Karpas-422 (cell line): ENCODE results near the gene TARDBP. TPM values are rescaled to one million over a fixed set of nuclear protein-coding genes. Genes with fewer than 3 reads are reported as not detected.
"Not testable (repeated sequence)": the region's sequence is repeated elsewhere in the genome, so short reads cannot be mapped to it uniquely, and the experiment has no call there.

Experiments used
- DNase-seq: peaks from one replicate; pipeline ENCODE4 v3.0.0-alpha.2; 2015
- H2AFZ ChIP-seq: fragments of 200-600 bp; sonication (generic); 2 replicates; pipeline ENCODE4 v1.6.1; 2014; ENCODE audit warnings: antibody characterized with exemption, low read length, mixed read lengths
- H3K27ac ChIP-seq: fragments of 200-600 bp; sonication (generic); 2 replicates; pipeline ENCODE4 v1.5.1; 2014; ENCODE audit warnings: mild to moderate bottlenecking, low read length, moderate library complexity
- H3K27me3 ChIP-seq: fragments of 200-600 bp; sonication (generic); 2 replicates; pipeline ENCODE4 v1.6.1; 2014; ENCODE audit warnings: low read length, mixed read lengths
- H3K36me3 ChIP-seq: fragments of 200-600 bp; sonication (generic); 2 replicates; pipeline ENCODE4 v1.6.1; 2014; ENCODE audit warnings: low read length, mixed read lengths; ENCODE audit not compliant: insufficient read depth
- H3K4me1 ChIP-seq: fragments of 200-600 bp; sonication (generic); 2 replicates; pipeline ENCODE4 v1.6.1; 2014; ENCODE audit warnings: mild to moderate bottlenecking, low read length, mixed read lengths
- H3K4me2 ChIP-seq: fragments of 200-600 bp; sonication (generic); 2 replicates; pipeline ENCODE4 v1.6.1; 2014; ENCODE audit warnings: low read length, low read depth, mild to moderate bottlenecking; ENCODE audit not compliant: poor library complexity, severe bottlenecking
- H3K4me3 ChIP-seq: fragments of 200-600 bp; sonication (generic); 2 replicates; pipeline ENCODE4 v1.5.1; 2014; ENCODE audit warnings: mild to moderate bottlenecking, antibody characterized with exemption, low read length, mixed read lengths
- H3K79me2 ChIP-seq: fragments of 200-600 bp; sonication (generic); 2 replicates; pipeline ENCODE4 v1.6.1; 2014; ENCODE audit warnings: mild to moderate bottlenecking, low read length, mixed read lengths
- H3K9ac ChIP-seq: fragments of 200-600 bp; sonication (generic); 2 replicates; pipeline ENCODE4 v1.6.0; 2014; ENCODE audit warnings: low read length
- H3K9me2 ChIP-seq: fragments of 200-600 bp; sonication (generic), shearing (Covaris generic); replicated peaks from 2 replicates; pipeline ENCODE4 v1.6.0; 2014; ENCODE audit warnings: mild to moderate bottlenecking, low read length, moderate library complexity; ENCODE audit not compliant: insufficient read depth
- H3K9me3 ChIP-seq: fragments of 300-700, 200-600 bp; sonication (generic); 2 replicates; pipeline ENCODE4 v1.6.1; 2014; ENCODE audit warnings: low read length, mixed read lengths
- H4K20me1 ChIP-seq: fragments of 200-600 bp; sonication (generic); 2 replicates; pipeline ENCODE4 v1.6.1; 2014; ENCODE audit warnings: mild to moderate bottlenecking, antibody characterized with exemption, low read length, low read depth; ENCODE audit not compliant: insufficient read depth
- total RNA-seq: library from RNA; depleted of rRNA; stranded (reverse); fragments of >200 nt; shearing (Covaris generic); gene quantifications from 2 replicates; pipeline ENCODE4 v1.2.3, GENCODE V29; 2014; ENCODE audit warnings: low replicate concordance

The TARDBP gene
- total RNA-seq, 1 experiment from 2014 or later = 63.8 TPM

GRCh38 chr1:10987840-10988417, 24.5 kb upstream of the TARDBP start:
- Histone ChIP-seq H3K36me3 (no peaks in the 10 kb centered on the region), H3K4me1 (no peaks in the 10 kb centered on the region), H3K4me2 (no peak overlapping the region), H3K27ac (no peak overlapping the region), H3K9me3 (no peaks in the 10 kb centered on the region), H3K27me3 (no peaks in the 10 kb centered on the region), H2AFZ (no peak overlapping the region), H3K9ac (no peak overlapping the region), H4K20me1 (no peaks in the 10 kb centered on the region), H3K9me2 (no peaks in the 10 kb centered on the region), H3K79me2 (no peaks in the 10 kb centered on the region), H3K4me3 (no peak overlapping the region)
- no peak for DNase-seq

GRCh38 chr1:10989095-10989494, 23.4 kb upstream of the TARDBP start:
- no peaks in the 10 kb centered on the region for H3K27me3 ChIP-seq
- no peak for DNase-seq
- H3K36me3 ChIP-seq = no peaks in the 10 kb centered on the region
- H3K9me2 ChIP-seq = no peaks in the 10 kb centered on the region
- H3K79me2 ChIP-seq = no peaks in the 10 kb centered on the region
- no peak overlapping the region for H3K4me2 ChIP-seq
- H4K20me1 ChIP-seq = no peaks in the 10 kb centered on the region
- no peak overlapping the region for H3K4me3 ChIP-seq
- H3K9me3 ChIP-seq = no peaks in the 10 kb centered on the region
- H3K4me1 ChIP-seq = no peaks in the 10 kb centered on the region
- H2AFZ ChIP-seq = no peak overlapping the region
- no peak overlapping the region for H3K27ac ChIP-seq
- no peak overlapping the region for H3K9ac ChIP-seq

GRCh38 chr1:10989920-10990516, 22.4 kb upstream of the TARDBP start:
- H3K9me2 ChIP-seq, H2AFZ ChIP-seq, H3K9ac ChIP-seq, H3K79me2 ChIP-seq, H3K9me3 ChIP-seq, H3K27me3 ChIP-seq, H3K4me1 ChIP-seq, DNase-seq, H3K36me3 ChIP-seq, H3K4me3 ChIP-seq, H3K4me2 ChIP-seq, H3K27ac ChIP-seq, H4K20me1 ChIP-seq: not testable (repeated sequence)

- H2AFZ ChIP-seq = no peak overlapping the region
These were observed 21.6 kb upstream of the TARDBP start for GRCh38 chr1:10990828-10991227.

GRCh38 chr1:10992004-10992403, 20.4 kb upstream of the TARDBP start:
- H3K4me3 ChIP-seq, H4K20me1 ChIP-seq, H3K79me2 ChIP-seq, H3K9me2 ChIP-seq, H3K4me1 ChIP-seq, H3K9me3 ChIP-seq, H3K27ac ChIP-seq, H2AFZ ChIP-seq, DNase-seq, H3K4me2 ChIP-seq, H3K27me3 ChIP-seq, H3K9ac ChIP-seq, H3K36me3 ChIP-seq: not testable (repeated sequence)

More at GRCh38 chr1:10990828-10991227, 21.6 kb upstream of the TARDBP start:
- Histone ChIP-seq H3K4me1 (no peaks in the 10 kb centered on the region), H4K20me1 (no peaks in the 10 kb centered on the region), H3K9me2 (no peaks in the 10 kb centered on the region), H3K27ac (no peak overlapping the region), H3K9me3 (no peaks in the 10 kb centered on the region), H3K36me3 (no peaks in the 10 kb centered on the region), H3K27me3 (no peaks in the 10 kb centered on the region), H3K4me3 (no peak overlapping the region), H3K4me2 (no peak overlapping the region), H3K9ac (no peak overlapping the region), H3K79me2 (no peaks in the 10 kb centered on the region)
- no peak for DNase-seq

GRCh38 chr1:10992864-10993263, 19.6 kb upstream of the TARDBP start:
- no peak overlapping the region for H2AFZ ChIP-seq
- no peaks in the 10 kb centered on the region for H3K79me2 ChIP-seq
- no peak overlapping the region for H3K9ac ChIP-seq
- H3K4me3 ChIP-seq = no peak overlapping the region
- no peaks in the 10 kb centered on the region for H3K9me3 ChIP-seq
- no peaks in the 10 kb centered on the region for H3K27me3 ChIP-seq
- no peak overlapping the region for H3K4me2 ChIP-seq
- no peaks in the 10 kb centered on the region for H3K4me1 ChIP-seq
- no peaks in the 10 kb centered on the region for H3K36me3 ChIP-seq
- no peak overlapping the region for H3K27ac ChIP-seq
- no peaks in the 10 kb centered on the region for H4K20me1 ChIP-seq
- DNase-seq = no peak
- no peaks in the 10 kb centered on the region for H3K9me2 ChIP-seq

GRCh38 chr1:10996100-10996499, 16.4 kb upstream of the TARDBP start:
- H3K4me3 ChIP-seq = no peak overlapping the region
- H3K27ac ChIP-seq = no peak overlapping the region
- no peak overlapping the region for H3K9ac ChIP-seq
- no peaks in the 10 kb centered on the region for H3K36me3 ChIP-seq
- no peak overlapping the region for H2AFZ ChIP-seq
- no peak for DNase-seq
- no peaks in the 10 kb centered on the region for H3K27me3 ChIP-seq
- no peaks in the 10 kb centered on the region for H3K9me2 ChIP-seq
- H3K79me2 ChIP-seq = no peaks in the 10 kb centered on the region
- no peak overlapping the region for H3K4me2 ChIP-seq
- no peaks in the 10 kb centered on the region for H4K20me1 ChIP-seq
- no peaks in the 10 kb centered on the region for H3K9me3 ChIP-seq
- H3K4me1 ChIP-seq = no peaks in the 10 kb centered on the region

GRCh38 chr1:11000526-11000925, 11.9 kb upstream of the TARDBP start:
- Histone ChIP-seq H3K9me2 (no peaks in the 10 kb centered on the region), H3K9ac (no peak overlapping the region), H3K4me2 (no peak overlapping the region), H3K4me1 (no peaks in the 10 kb centered on the region), H3K4me3 (no peak overlapping the region), H3K27ac (no peak overlapping the region), H4K20me1 (no peaks in the 10 kb centered on the region), H3K27me3 (no peaks in the 10 kb centered on the region), H3K36me3 (no peaks in the 10 kb centered on the region), H3K79me2 (no peaks in the 10 kb centered on the region), H2AFZ (no peak overlapping the region), H3K9me3 (no peaks in the 10 kb centered on the region)
- no peak for DNase-seq
